PC-9 (cell line): Measurements from ENCODE around the gene REEP3.

Experiments used
- EZH2 ChIP-seq: fragments of 200-600 bp; sonication (generic); IDR thresholded peaks from 2 replicates; pipeline ENCODE4 v1.8.0; 2017; ENCODE audit warnings: antibody characterized with exemption, low read depth
- TF ChIP-seq, protein P1 (sequence below): fragments of 200-600 bp; sonication (generic); conservative IDR thresholded peaks from 2 replicates; pipeline ENCODE4 v1.6.1; 2017; ENCODE audit warnings: mixed run types, antibody characterized with exemption, mild to moderate bottlenecking, moderate library complexity

DNA sequence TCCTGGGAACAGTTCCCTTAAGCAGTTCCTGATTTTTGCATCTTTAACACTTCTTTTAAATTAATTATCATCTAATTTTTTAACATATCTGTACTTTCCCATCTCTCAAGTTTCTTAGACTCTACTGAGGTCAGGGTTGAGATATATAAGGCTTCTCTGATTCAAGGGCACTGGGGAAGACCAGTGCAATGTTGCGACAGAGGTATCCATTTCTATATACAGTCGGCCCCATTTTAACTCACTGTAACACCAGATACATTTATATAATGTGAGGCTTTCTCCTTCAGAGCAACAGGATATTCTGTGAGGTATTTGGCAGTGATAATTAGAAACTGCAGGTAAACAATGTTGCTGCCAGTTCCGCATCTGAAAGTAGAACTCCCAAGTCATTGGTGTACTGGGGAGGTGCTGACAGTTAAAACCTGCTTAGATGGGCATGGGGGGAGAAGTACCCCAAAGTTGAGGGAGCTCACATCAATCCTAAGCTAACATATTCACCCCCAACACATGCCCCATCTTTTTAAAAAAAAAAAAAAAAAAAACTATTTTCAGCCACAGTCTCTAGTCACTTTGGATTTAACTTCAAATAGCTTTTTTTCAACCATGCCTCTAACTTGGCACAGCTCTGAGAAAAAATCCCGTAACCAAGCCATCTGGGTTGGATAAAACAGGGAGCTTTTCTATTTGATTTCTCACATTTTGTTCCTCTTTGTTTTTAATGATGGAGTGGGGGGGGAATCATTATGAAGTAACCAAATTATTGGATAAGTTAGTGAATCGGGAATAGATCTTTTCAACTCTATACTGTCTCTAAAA is 62.9 kb downstream of the REEP3 start:
- TF ChIP-seq, protein P1, sequence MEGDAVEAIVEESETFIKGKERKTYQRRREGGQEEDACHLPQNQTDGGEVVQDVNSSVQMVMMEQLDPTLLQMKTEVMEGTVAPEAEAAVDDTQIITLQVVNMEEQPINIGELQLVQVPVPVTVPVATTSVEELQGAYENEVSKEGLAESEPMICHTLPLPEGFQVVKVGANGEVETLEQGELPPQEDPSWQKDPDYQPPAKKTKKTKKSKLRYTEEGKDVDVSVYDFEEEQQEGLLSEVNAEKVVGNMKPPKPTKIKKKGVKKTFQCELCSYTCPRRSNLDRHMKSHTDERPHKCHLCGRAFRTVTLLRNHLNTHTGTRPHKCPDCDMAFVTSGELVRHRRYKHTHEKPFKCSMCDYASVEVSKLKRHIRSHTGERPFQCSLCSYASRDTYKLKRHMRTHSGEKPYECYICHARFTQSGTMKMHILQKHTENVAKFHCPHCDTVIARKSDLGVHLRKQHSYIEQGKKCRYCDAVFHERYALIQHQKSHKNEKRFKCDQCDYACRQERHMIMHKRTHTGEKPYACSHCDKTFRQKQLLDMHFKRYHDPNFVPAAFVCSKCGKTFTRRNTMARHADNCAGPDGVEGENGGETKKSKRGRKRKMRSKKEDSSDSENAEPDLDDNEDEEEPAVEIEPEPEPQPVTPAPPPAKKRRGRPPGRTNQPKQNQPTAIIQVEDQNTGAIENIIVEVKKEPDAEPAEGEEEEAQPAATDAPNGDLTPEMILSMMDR = no peak
- no peak for TF ChIP-seq EZH2
